ENCODE results near the gene RAPGEF6.
A peak's percentile ranks its signal among the peaks of the same experiment; 100 is the strongest.

Gene RAPGEF6

GRCh38 chr5:131589510-131590348 lies 45.3 kb downstream of the RAPGEF6 start:
- Histone ChIP-seq H3K79me2 (ENCODE audit: control insufficient read depth, low read length) (peaks cover 78% of the 10 kb centered on the region), H4K20me1 (ENCODE audit: control insufficient read depth, insufficient read depth, low read depth, low read length) (0 out of 2 replicates have a peak, but pooled peaks cover 3% of the 10 kb centered on the region), H3K36me3 (ENCODE audit: control insufficient read depth, low read length) (peaks cover 50% of the 10 kb centered on the region), H3K4me3 (ENCODE audit: low read length) (no peak overlapping the region), H3K9me2 (replicated peaks; ENCODE audit: control insufficient read depth, low read length) (no peaks in the 10 kb centered on the region), H3K4me1 (ENCODE audit: control insufficient read depth, low read length) (0 out of 2 replicates have a peak, but pooled peaks cover 3% of the 10 kb centered on the region), H3F3A (ENCODE audit: control insufficient read depth, insufficient read depth) (0 out of 2 replicates have a peak, but pooled peaks cover 15% of the 10 kb centered on the region), H3K9me3 (ENCODE audit: control insufficient read depth, insufficient read depth, low read length) (no peaks in the 10 kb centered on the region), H3K4me2 (ENCODE audit: low read length) (no peak overlapping the region), H3K27me3 (ENCODE audit: control insufficient read depth, low read length) (no peaks in the 10 kb centered on the region), H3K27ac (ENCODE audit: low read depth, low read length) (no peak overlapping the region)
- TF ChIP-seq CTCF (IDR thresholded peaks at IDR 0.05; ENCODE audit: low read depth, low read length, poor library complexity, severe bottlenecking), result peak; percentile 83
- no peak for TF ChIP-seq EZH2phosphoT487 (IDR thresholded peaks at IDR 0.05; ENCODE audit: borderline replicate concordance, low read length)

- Histone ChIP-seq H3K27ac (ENCODE audit: low read depth, low read length) (no peak overlapping the region), H3K36me3 (ENCODE audit: control insufficient read depth, low read length) (peaks cover 60% of the 10 kb centered on the region), H3K9me2 (replicated peaks; ENCODE audit: control insufficient read depth, low read length) (no peaks in the 10 kb centered on the region), H3K4me2 (ENCODE audit: low read length) (no peak overlapping the region), H3K27me3 (ENCODE audit: control insufficient read depth, low read length) (no peaks in the 10 kb centered on the region), H3K79me2 (ENCODE audit: control insufficient read depth, low read length) (peaks cover 78% of the 10 kb centered on the region), H3K4me1 (ENCODE audit: control insufficient read depth, low read length) (0 out of 2 replicates have a peak, but pooled peaks cover 3% of the 10 kb centered on the region), H3F3A (ENCODE audit: control insufficient read depth, insufficient read depth) (0 out of 2 replicates have a peak, but pooled peaks cover 15% of the 10 kb centered on the region), H3K4me3 (ENCODE audit: low read length) (no peak overlapping the region), H4K20me1 (ENCODE audit: control insufficient read depth, insufficient read depth, low read depth, low read length) (no peaks in the 10 kb centered on the region), H3K9me3 (ENCODE audit: control insufficient read depth, insufficient read depth, low read length) (no peaks in the 10 kb centered on the region)
- no peak for TF ChIP-seq CTCF (IDR thresholded peaks at IDR 0.05; ENCODE audit: low read depth, low read length, poor library complexity, severe bottlenecking)
- TF ChIP-seq EZH2phosphoT487 (IDR thresholded peaks at IDR 0.05; ENCODE audit: borderline replicate concordance, low read length), result no peak
These were observed 47.5 kb downstream of the RAPGEF6 start for GRCh38 chr5:131587541-131587940.

GRCh38 chr5:131581702-131582101 lies 53.3 kb downstream of the RAPGEF6 start:
- peaks cover 66% of the 10 kb centered on the region for H3K36me3 ChIP-seq (ENCODE audit: control insufficient read depth, low read length)

More at GRCh38 chr5:131581702-131582101, 53.3 kb downstream of the RAPGEF6 start:
- Histone ChIP-seq H3K4me2 (ENCODE audit: low read length) (no peak overlapping the region), H3K27ac (ENCODE audit: low read depth, low read length) (no peak overlapping the region), H3K9me3 (ENCODE audit: control insufficient read depth, insufficient read depth, low read length) (peaks cover 5% of the 10 kb centered on the region; the same call in 1 of the 2 replicates), H3K27me3 (ENCODE audit: control insufficient read depth, low read length) (no peaks in the 10 kb centered on the region), H3K4me3 (ENCODE audit: low read length) (no peak overlapping the region), H3F3A (ENCODE audit: control insufficient read depth, insufficient read depth) (no peaks in the 10 kb centered on the region), H3K9me2 (replicated peaks; ENCODE audit: control insufficient read depth, low read length) (no peaks in the 10 kb centered on the region), H4K20me1 (ENCODE audit: control insufficient read depth, insufficient read depth, low read depth, low read length) (no peaks in the 10 kb centered on the region), H3K79me2 (ENCODE audit: control insufficient read depth, low read length) (peaks cover 93% of the 10 kb centered on the region), H3K4me1 (ENCODE audit: control insufficient read depth, low read length) (no peaks in the 10 kb centered on the region)
- TF ChIP-seq EZH2phosphoT487 (IDR thresholded peaks at IDR 0.05; ENCODE audit: borderline replicate concordance, low read length) (no peak), CTCF (IDR thresholded peaks at IDR 0.05; ENCODE audit: low read depth, low read length, poor library complexity, severe bottlenecking) (no peak)
